ENCODE results near the gene IL1RAPL2. TPM values are rescaled to one million over a fixed set of nuclear protein-coding genes. Genes with fewer than 3 reads are reported as not detected.

Gene IL1RAPL2
- total and polyA plus RNA-seq, 2 of the 8 experiments (the other 6 are each of a cell fraction or from before 2014, with no cell fraction given) = 0.20 to 1.3 TPM

DNA sequence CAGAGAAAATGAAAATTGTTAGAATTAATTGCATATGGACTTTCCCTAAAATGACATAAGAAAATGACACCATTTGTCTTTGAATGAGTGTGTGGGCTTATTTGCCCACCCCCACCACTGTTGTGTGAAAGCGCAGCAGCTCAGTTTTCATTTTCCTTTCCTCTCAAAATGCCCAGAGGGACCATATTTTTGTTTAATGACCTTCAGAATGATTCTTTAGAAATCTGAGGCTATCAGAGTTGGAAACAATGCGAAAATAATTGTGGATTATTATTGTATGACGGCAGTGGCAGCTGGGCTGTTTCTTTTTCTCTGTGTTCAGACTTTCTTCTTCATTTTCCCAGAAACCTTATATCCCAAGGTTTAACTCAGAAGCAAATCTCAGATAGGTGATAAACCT lies 699.1 kb downstream of the IL1RAPL2 start:
- no peak for DNase-seq (ENCODE audit: low read depth in 1 of 2, low spot score in 2 of 2)
- H3K4me2 ChIP-seq (ENCODE audit: insufficient read depth in 1 of 2, low read depth in 2 of 2, low read length in 2 of 2) = no peak overlapping the region
- H4K91ac ChIP-seq (replicated peaks; ENCODE audit: insufficient read length, low read length) = no peak overlapping the region
- no peak overlapping the region for H3K23ac ChIP-seq (ENCODE audit: insufficient read length)
- H2BK20ac ChIP-seq (ENCODE audit: low read length) = no peak overlapping the region
- no peaks in the 10 kb centered on the region for H3K23me2 ChIP-seq (ENCODE audit: low read depth, low read length)
- FAIRE-seq = no peak
- H3K18ac ChIP-seq (ENCODE audit: extremely low read depth, low read length) = no peak overlapping the region
- H2BK12ac ChIP-seq (ENCODE audit: low read depth, low read length) = no peak overlapping the region
- H3K56ac ChIP-seq (replicated peaks; ENCODE audit: insufficient read length, low read depth, low read length) = no peak overlapping the region
- H3K27me3 ChIP-seq (replicated peaks in 1 of 4; ENCODE audit: control insufficient read depth in 3 of 4, extremely low read depth in 1 of 4, insufficient read depth in 3 of 4, low read length in 3 of 4) = no peaks in the 10 kb centered on the region
- H3K36me3 ChIP-seq (ENCODE audit: control insufficient read depth in 2 of 4, insufficient read depth in 4 of 4, low read length in 3 of 4) = no peaks in the 10 kb centered on the region
- no peaks in the 10 kb centered on the region for H3K79me1 ChIP-seq (ENCODE audit: low read depth, low read length)
- H3K4me1 ChIP-seq (replicated peaks in 1 of 4; ENCODE audit: control insufficient read depth in 3 of 4, insufficient read depth in 4 of 4, low read length in 3 of 4) = no peaks in the 10 kb centered on the region
- no peak for TF ChIP-seq CREB1 (IDR thresholded peaks at IDR 0.05)
- TF ChIP-seq CTBP2 (IDR thresholded peaks at IDR 0.05; ENCODE audit: borderline replicate concordance, insufficient read depth, insufficient read length, low read length) = no peak
- TF ChIP-seq JUND (IDR thresholded peaks at IDR 0.05; ENCODE audit: low read length) = no peak
- no peak overlapping the region for H3K27ac ChIP-seq (ENCODE audit: low read depth, low read length)
- H3K14ac ChIP-seq (ENCODE audit: insufficient read length) = no peak overlapping the region
- no peak overlapping the region for H2BK5ac ChIP-seq (ENCODE audit: low read depth, low read length)
- H4K5ac ChIP-seq (ENCODE audit: insufficient read length, low read depth, low read length) = no peak overlapping the region
- H3K9me3 ChIP-seq (ENCODE audit: insufficient read depth in 2 of 2, low read depth in 1 of 2, low read length in 1 of 2) = no peaks in the 10 kb centered on the region
- H3K4ac ChIP-seq (replicated peaks; ENCODE audit: insufficient read length, low read depth, low read length) = no peak overlapping the region
- no peaks in the 10 kb centered on the region for H3K79me2 ChIP-seq (ENCODE audit: control insufficient read depth in 1 of 2, insufficient read depth in 2 of 2, low read length in 2 of 2)
- H2BK15ac ChIP-seq (ENCODE audit: low read length) = no peak overlapping the region
- H3K9ac ChIP-seq (replicated peaks in 1 of 4; ENCODE audit: extremely low read depth in 1 of 4, low read depth in 3 of 4, low read length in 3 of 4) = no peak overlapping the region
- no peak overlapping the region for H4K8ac ChIP-seq (ENCODE audit: extremely low read depth, insufficient read depth, low read length)
- no peak overlapping the region for H2BK120ac ChIP-seq (replicated peaks; ENCODE audit: low read depth, low read length)
- no peak overlapping the region for H3K4me3 ChIP-seq (ENCODE audit: extremely low read depth in 1 of 4, insufficient read depth in 2 of 4, low read depth in 3 of 4, low read length in 4 of 4)
- CTCF ChIA-PET (ENCODE audit: partially characterized antibody) = interaction anchor here (0.6 kb wide), 1 partner anchor 895 kb away, joined by 4 read pairs; no protein-coding TSS in a partner anchor
- H2AK5ac ChIP-seq (ENCODE audit: low read depth, low read length) = no peak overlapping the region
- H2AFZ ChIP-seq (ENCODE audit: low read length) = no peak overlapping the region
- no peaks in the 10 kb centered on the region for H4K20me1 ChIP-seq (replicated peaks in 1 of 2; ENCODE audit: control insufficient read depth in 1 of 2, insufficient read depth in 2 of 2, low read length in 2 of 2)
- WGBS, 2 experiments (ENCODE audit: extremely low coverage in 1 of 2, insufficient coverage in 1 of 2, insufficient read length in 1 of 2, insufficient replicate concordance in 2 of 2, low coverage in 1 of 2, low lambda C conversion rate in 2 of 2, missing lambda C conversion rate in 1 of 2) = 90% methylated on average over 3 of the region's 3 CpGs; no CpG with 5 or more reads in 1 of the 2 experiments
- POLR2A ChIA-PET (ENCODE audit: partially characterized antibody) = no interaction called here

Measured in H1 (cell line).